Mucosa of gallbladder (tissue), 1 donor: Measurements from ENCODE around the gene ASB1. TPM values are rescaled to one million over a fixed set of nuclear protein-coding genes. Genes with fewer than 3 reads are reported as not detected.

Experiments
- DNase-seq: peaks from one replicate; pipeline ENCODE4 v3.0.0-alpha.2; 2020; ENCODE audit warnings: low spot score
- total RNA-seq: library from RNA; stranded (reverse); gene quantifications from one replicate; pipeline ENCODE4 v1.2.1, GENCODE V29; 2021
- donor health status: DM: no; HTN: no; CAD: no.

Gene ASB1
- total RNA-seq, 1 donor from 2014 or later, result 24.9 TPM

GRCh38 chr2:238444242-238444641 lies 17.5 kb downstream of the ASB1 start:
- no peak for DNase-seq

- no peak for DNase-seq
These were observed 18.9 kb downstream of the ASB1 start for GRCh38 chr2:238445409-238446190.

DNA sequence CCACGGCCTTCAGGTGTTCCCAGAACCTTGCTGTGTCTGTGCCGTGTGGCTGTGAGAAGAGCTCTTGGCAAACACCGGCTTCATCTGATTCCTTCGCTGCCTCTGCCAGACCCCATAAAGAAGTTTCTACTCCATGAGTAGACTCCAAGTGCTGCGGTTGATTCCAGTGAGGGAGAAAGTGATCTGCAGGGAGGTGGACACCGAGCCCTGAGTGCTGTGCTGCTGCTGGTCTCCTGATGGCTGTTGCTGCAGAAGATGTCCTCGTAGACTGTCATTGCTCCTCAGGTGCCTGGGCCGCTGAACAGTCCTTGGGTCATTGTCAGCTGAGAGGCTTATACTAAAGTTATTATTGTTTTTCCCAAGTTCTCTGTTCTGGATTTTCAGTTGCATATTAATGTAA lies 19.6 kb downstream of the ASB1 start:
- DNase-seq, result no peak

GRCh38 chr2:238448031-238448955 lies 21.6 kb downstream of the ASB1 start:
- no peak for DNase-seq

DNA sequence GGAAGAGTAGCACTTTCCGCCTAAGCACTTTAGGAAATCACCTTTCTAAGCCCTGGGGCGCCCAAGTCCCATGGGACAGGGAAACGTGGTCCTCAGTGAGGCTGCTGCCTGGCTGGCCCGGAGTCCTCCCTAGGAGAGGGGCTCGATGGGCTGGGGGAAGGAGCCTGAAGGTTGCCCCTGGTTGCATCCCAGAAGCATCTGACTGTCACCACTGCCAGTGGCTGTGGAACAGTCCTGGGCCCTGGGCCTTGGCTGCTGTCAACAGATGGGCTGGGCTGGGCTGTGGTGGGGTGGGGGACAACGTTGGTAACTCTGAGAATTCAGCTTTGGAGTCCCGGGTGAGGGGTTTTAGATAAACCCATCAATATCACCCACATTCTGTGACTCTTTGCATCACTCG lies 22.5 kb downstream of the ASB1 start:
- no peak for DNase-seq

- peak; percentile 66 for DNase-seq
These were observed 23.2 kb downstream of the ASB1 start for GRCh38 chr2:238449909-238450417.

DNA sequence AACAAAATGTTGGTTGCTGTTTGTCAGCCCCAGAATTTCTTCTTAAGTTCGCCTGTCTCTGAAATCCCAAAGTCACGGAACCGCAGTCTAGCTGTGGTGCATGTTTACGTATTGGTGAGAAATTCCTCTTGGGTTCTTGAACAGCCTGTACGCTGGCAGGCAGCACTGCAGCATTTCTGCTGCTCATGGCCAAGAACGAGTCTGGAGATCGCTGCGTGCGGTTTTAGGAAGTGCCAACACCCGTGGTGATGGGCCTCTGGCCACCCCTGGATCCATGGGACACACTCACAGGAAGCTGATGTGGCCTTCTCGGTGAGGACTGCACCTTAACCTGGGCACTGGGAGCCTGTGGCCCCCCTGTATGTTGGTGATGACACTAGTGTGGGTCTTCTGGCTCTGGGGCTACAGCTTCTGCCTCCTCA lies 23.7 kb downstream of the ASB1 start:
- peak; percentile 48 for DNase-seq

DNA sequence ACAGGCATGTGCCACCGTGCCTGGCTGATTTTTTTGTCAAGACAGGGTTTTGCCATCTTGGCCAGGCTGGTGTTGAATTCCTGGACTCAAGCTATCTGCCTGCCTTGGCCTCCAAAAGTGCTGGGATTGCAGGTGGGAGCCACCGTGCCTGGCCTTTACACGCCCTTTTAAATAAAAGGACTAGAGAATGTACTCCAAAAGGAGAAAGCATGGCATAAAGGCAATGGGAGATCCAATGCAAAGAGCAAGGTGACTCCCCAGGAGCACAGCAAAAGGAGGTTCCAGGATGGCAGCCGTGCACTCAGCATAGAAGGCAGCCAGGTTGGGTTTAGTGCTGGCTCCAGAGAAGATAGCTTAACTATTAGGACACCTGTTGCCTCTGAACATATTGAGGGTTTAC lies 27.1 kb downstream of the ASB1 start:
- no peak for DNase-seq

DNA sequence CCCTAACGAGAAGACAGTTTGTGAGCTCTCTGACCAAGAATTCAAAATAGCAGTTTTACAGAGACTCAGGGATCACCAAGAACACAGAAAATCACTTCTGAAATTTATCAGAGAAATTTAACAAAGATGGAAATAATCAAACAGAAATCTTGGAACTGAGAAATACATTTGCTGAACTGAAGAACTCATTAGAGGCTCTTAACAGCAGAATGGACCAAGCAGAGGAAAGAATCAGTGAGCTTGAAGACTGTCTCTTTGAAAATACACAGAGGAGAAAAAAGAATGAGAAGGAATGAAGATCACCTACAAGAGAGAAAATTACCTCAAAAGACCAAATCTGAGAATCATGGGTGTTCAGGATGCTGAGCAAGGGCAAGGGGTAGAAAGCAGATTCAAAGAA lies 29.7 kb downstream of the ASB1 start:
- DNase-seq, result no peak

DNA sequence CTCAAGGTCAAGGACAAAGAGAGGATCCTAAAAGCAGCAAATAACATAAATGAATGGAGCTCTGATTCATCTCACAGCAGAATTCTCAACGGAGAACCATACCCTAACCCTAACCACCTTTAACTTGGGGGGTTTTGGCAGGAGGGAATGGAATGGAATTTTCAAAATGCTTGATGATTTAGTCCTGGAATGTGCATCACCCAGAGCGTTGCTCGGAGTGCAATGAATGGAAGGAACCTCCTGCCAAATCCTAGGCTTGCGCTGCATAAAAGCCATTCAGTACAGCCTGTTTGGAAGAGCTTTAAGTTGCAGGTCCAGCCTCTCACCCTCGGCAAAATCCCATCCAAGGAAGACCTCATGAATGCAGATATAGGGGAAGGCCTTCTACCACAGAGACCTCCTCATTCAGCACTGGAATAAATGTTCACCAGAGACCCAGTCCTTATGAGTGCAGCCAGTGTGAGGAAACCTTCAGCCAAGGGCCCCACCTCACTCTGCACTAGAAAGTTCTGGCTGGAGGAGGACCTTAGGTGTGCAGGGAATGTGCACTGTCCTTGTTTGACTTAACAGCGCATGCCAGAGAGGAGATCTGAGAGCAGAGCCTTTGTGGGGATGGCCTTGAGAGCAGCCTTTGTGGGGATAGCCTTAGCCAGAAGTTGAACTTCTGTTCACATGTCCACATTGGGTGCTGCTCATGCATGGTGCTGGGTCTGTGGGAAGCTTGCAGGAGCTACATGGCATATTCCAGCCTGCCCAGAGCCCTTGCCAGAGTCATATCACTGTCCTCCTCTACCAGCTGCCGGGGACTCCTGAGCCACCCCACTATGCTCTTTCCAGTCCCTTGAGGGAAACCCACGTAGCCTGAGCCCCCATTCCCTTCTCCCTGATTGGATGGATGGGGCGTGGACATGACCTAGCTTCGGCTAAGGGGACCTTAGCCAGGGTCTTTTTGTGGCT lies 30.5 kb downstream of the ASB1 start:
- no peak for DNase-seq

GRCh38 chr2:238457927-238458324 lies 31.2 kb downstream of the ASB1 start:
- DNase-seq, result no peak

- no peak for DNase-seq
These were observed 31.9 kb downstream of the ASB1 start for GRCh38 chr2:238458651-238459050.

DNA sequence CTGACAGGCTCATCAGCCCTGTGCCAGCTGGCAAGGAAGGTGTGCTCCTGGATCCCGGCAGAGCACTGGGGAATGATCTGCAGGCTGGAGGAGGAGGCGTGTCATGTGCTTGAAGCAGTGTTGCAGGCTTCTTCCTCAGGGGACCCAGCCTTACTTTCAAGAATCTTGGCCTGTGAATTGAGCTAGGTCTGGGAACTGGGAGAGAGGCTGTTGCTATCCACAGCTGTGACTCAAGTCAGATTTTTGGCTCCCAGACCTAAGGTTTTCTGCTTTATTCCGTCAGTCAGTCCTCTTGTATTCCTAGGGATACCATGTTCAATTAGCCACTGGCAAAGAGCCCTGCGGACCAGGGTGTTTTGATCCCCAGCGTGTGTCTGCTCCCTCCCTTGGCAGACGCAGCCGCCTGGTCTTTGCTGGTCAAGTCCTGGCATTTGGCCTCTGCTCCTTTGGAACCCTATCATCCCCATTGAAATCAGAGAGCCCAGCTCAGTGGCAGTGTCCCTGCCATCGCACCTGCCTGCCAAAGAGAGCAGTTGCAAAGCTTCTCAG lies 32.4 kb downstream of the ASB1 start:
- DNase-seq, result peak; percentile 41

GRCh38 chr2:238461051-238461450 lies 34.3 kb downstream of the ASB1 start:
- DNase-seq, result no peak

DNA sequence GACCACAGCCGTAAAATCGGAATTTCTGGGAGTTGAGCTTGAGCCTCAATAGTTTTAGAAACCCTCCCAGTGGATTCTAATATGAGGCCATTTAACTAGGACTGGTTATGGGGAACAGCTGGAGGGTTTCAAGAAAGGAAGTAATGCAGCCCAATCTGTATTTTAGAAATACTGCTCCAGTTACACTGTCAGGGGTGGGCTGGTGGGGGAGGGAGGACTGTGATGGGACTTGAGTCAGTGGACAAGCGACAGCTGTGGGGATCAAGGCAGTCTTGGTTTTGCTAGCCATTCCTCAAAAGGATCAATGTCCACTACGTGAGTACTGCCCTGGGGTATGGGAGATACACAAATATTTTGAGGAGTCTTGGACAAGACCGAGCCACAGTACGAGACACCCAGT lies 34.8 kb downstream of the ASB1 start:
- DNase-seq, result no peak

DNA sequence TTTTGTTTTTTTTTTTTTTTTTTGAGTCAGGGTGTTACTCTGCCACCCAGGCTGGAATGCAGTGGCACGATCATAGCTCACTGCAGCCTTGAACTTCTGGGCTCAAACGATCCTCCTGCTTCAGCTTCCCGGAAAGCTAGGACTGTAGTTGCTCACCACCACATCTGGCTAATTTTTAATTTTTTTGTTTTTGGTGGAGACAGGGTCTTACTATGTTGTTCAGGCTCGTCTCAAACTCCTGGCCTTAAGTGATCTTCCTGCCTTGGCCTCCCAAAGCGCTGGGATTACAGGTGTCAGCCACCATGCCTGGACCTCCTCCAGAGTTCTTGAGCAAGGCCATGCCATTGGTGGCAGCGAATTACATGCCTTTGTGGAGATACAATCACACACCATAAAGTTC lies 35.2 kb downstream of the ASB1 start:
- no peak for DNase-seq

DNA sequence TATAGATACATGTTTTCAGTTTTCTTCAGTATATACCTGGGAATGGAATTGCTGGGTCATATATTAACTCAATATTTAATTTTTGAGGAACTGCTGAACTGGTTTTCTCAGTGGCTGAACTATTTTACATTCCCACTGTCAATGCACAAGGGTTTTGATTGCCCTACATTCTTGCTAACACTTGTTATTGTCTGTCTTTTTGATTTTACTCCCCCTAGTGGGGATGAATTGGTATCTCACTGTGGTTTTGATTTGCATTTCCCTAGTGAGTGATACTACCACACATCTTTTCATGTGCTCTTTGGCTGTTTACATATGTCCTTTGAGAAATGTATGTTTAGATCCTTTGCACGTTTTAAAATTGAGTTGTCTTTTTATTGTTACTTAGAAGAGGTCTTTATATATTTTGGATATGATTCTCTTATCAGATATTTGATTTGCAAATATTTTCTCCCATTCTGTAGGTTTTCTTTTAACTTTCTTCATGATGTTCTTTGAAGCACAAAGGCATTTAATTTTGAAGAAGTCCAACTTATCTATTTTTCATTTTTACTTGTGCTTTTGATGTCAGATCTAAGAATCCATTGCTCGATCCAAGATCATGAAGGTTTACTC lies 36.2 kb downstream of the ASB1 start:
- DNase-seq, result no peak

GRCh38 chr2:238464389-238464788 lies 37.7 kb downstream of the ASB1 start:
- DNase-seq, result no peak

DNA sequence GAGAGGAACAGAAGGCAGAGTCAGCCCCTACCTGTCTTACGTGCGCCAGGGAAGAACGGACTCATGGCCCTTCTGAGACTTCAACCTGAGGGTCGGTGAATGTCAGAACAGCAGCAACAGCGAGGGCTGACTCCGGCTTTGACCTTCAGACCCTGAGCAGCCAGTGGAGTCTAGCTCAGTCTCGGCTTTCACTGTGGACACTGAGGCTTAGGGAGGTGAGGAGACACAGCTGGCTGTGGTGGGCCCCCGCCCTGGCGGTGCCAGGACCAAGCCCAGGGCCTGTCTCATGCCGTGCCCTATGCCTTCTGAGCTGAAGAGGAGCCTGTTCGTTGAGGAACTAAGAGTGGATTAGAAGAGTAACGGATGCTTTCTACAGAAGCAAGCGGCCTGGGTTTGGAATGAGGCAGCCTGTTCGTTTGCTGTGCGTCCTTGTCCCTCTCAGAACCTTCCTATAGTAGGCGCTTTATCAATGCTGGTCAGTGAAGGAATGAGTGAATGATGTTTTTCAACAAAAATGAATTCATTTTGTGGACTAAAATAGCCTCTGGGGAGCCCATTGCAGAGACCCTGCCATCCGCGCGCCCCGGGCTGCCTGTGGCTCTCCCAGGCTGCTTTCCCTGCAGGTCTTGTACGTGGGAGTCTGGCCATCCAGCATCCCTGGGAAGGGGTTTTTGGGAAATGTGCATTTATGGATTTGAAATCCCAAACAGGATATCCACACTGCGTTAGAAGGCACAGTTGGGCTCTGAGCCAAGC lies 38.9 kb downstream of the ASB1 start:
- DNase-seq, result no peak

DNA sequence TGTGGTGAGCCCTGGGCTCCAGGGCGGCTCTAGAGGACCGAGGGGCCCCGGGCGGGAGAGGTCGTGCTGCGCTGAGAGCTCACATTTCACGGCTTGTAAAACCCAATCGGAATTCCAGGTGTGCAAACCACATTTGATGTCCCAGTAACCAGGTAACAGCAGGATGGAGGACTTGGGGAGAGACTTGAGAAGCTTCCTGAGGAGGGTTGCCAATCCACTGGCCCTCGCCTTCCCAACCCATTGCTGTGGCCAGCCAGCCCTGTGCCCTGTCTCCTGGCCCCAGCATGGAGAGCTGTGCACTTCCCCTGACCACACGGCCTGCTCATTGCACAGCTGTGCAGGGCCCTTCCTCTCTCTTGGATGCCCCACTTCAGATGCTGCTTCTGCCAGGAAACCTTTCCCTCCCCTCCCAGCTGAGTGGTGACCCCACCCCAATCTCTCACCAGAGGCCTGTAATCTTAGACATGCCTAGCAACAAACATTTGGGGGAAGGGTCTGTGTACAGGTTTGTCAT lies 39.6 kb downstream of the ASB1 start:
- DNase-seq, result no peak
